ENCODE data around the gene OR4M2.
"Not testable (repeated sequence)": the region's sequence is repeated elsewhere in the genome, so short reads cannot be mapped to it uniquely, and the experiment has no call there.

OR4M2 gene

GRCh38 chr15:22080227-22080626 lies at the start of gene OR4M2:
OR4M2 (plus strand) TSS chr15:22080527; CDS start chr15:22080625, 98 bp downstream.
- not testable (repeated sequence) for DNase-seq

- DNase-seq, result not testable (repeated sequence)
Observed at GRCh38 chr15:22069267-22069666, 11.1 kb upstream of the OR4M2 start.

GRCh38 chr15:22081386-22081785 lies 1.1 kb downstream of the OR4M2 start:
- not testable (repeated sequence) for DNase-seq

DNA sequence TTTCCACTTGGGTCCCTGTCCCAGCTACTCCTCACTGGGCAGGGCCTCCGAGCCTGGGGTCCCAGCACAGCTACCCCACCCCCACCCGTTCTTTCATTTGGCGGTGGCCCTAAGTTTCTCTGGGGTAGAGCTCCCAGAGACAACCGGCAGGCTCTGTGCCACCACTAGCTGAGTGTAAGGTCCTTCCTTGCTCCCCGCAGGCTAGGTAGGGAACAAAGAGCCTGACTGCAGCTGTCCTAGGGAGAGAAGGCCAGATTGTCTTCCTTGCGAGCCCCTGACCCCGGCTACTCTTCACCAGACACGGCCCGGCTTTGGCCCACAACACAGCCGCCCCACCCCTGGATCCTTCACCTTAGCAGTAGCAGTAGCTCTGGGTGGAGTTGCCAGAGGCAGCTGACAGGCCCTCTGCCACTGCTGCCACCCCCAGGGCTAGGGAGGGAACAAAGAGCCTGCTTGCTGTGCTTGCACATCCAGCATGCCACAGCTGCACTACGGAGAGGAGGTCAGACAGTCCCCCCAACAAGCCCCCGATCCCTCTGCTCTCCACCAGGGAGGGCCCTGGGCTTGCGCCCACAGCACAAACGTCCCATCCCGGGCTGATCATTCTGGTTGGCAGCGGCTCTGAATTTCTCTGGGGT lies 18.4 kb downstream of the OR4M2 start:
- not testable (repeated sequence) for DNase-seq

GRCh38 chr15:22099289-22099891 lies 19.1 kb downstream of the OR4M2 start:
- DNase-seq, result not testable (repeated sequence)

DNA sequence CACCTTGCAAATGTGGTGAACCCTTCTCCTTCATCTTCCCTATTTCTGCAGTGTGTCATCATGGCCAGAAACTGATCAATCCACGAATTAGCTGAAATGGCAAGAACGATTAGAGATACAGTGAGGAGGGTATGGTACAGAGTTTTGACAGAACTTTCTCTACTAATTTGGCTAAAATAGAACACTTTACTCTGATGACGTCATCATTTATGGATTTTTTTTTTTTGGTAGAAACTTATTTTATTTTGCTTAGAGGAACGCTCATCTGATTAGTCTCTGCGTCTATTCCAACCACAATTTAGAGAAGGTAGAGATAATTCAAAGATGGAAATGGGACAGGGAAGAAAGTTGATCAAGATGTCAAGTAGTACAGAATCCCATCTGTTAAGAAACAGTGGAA lies 41.7 kb downstream of the OR4M2 start:
- not testable (repeated sequence) for DNase-seq

All from activated CD4-positive, CD25-positive, alpha-beta regulatory T cell (primary cell).